NCI-H82 treated with DMSO at 0.1 percent for 48 hours (cell line): Measurements from ENCODE around the gene NOB1.
"Not testable (repeated sequence)": the region's sequence is repeated elsewhere in the genome, so short reads cannot be mapped to it uniquely, and the experiment has no call there.

Experiments
- DNase-seq: peaks from one replicate; lab custom pipeline; 2025; ENCODE audit not compliant: unreplicated experiment; lab: John Stamatoyannopoulos, UW

The NOB1 gene

GRCh38 chr16:69754469-69755310, at the start of gene NOB1:
TSS of gene NOB1 (minus strand) at chr16:69754926. CDS start at chr16:69754910, 16 bp downstream.
- DNase-seq, result peak; percentile 76

- no peak for DNase-seq
Observed at GRCh38 chr16:69804297-69804696, 49.6 kb upstream of the NOB1 start.

GRCh38 chr16:69799611-69800031, 44.9 kb upstream of the NOB1 start:
- no peak for DNase-seq

GRCh38 chr16:69798466-69798865, 43.7 kb upstream of the NOB1 start:
- no peak for DNase-seq

GRCh38 chr16:69796285-69797118, 41.8 kb upstream of the NOB1 start:
- peak; percentile 37 for DNase-seq

GRCh38 chr16:69794486-69794885, 39.8 kb upstream of the NOB1 start:
- no peak for DNase-seq

- DNase-seq, result no peak
Observed at GRCh38 chr16:69793526-69793925, 38.8 kb upstream of the NOB1 start.

GRCh38 chr16:69791391-69791847, 36.7 kb upstream of the NOB1 start:
- DNase-seq, result not testable (repeated sequence)

- no peak for DNase-seq
Observed at GRCh38 chr16:69787883-69788282, 33.2 kb upstream of the NOB1 start.

GRCh38 chr16:69784586-69784985, 29.9 kb upstream of the NOB1 start:
- no peak for DNase-seq

- no peak for DNase-seq
Observed at GRCh38 chr16:69781118-69781517, 26.4 kb upstream of the NOB1 start.

- no peak for DNase-seq
Observed at GRCh38 chr16:69779724-69780123, 25.0 kb upstream of the NOB1 start.

GRCh38 chr16:69775563-69775962, 20.8 kb upstream of the NOB1 start:
- DNase-seq, result no peak

- no peak for DNase-seq
Observed at GRCh38 chr16:69773260-69773947, 18.7 kb upstream of the NOB1 start.

- no peak for DNase-seq
Observed at GRCh38 chr16:69771651-69771967, 16.9 kb upstream of the NOB1 start.

GRCh38 chr16:69769404-69769803, 14.7 kb upstream of the NOB1 start:
- DNase-seq, result no peak

- no peak for DNase-seq
Observed at GRCh38 chr16:69768666-69769065, 13.9 kb upstream of the NOB1 start.

GRCh38 chr16:69767459-69768229, 12.9 kb upstream of the NOB1 start:
- DNase-seq, result no peak

GRCh38 chr16:69763599-69763942, 8.8 kb upstream of the NOB1 start:
- DNase-seq, result no peak

- no peak for DNase-seq
Observed at GRCh38 chr16:69762814-69763598, 8.3 kb upstream of the NOB1 start.
